Subcutaneous abdominal adipose tissue (tissue), 5 donors: Measurements from ENCODE around the gene TPPP2.
"Not testable (repeated sequence)": the region's sequence is repeated elsewhere in the genome, so short reads cannot be mapped to it uniquely, and the experiment has no call there.

ENCODE experiments used
- H3K27ac ChIP-seq: one replicate; pipeline ENCODE4 v1.7.0; 2013; ENCODE audit warnings: low read depth, mild to moderate bottlenecking, inconsistent platforms, low read length, moderate library complexity
- H3K27me3 ChIP-seq, 5 donors: one replicate each; pipeline ENCODE4 v1.7.0; 2013; ENCODE audit warnings: low read length in 5 of 5, inconsistent platforms in 1 of 5; ENCODE audit not compliant: control insufficient read depth in 5 of 5, insufficient read depth in 4 of 5
- H3K36me3 ChIP-seq, 5 donors: one replicate each; pipeline ENCODE4 v1.7.0; 2013; ENCODE audit warnings: low read length in 5 of 5; ENCODE audit not compliant: control insufficient read depth in 5 of 5, insufficient read depth in 5 of 5
- H3K4me1 ChIP-seq, 5 donors: one replicate each; pipeline ENCODE4 v1.7.0; 2013; ENCODE audit warnings: low read length in 5 of 5, mild to moderate bottlenecking in 3 of 5, moderate library complexity in 1 of 5; ENCODE audit not compliant: control insufficient read depth in 5 of 5, insufficient read depth in 5 of 5
- H3K4me3 ChIP-seq, 5 donors: one replicate each; pipeline ENCODE4 v1.7.0; 2013; ENCODE audit warnings: low read length in 5 of 5, low read depth in 1 of 5
- H3K9ac ChIP-seq, 5 donors: one replicate each; pipeline ENCODE4 v1.7.0; 2013; ENCODE audit warnings: low read length in 5 of 5, mild to moderate bottlenecking in 4 of 5, moderate library complexity in 3 of 5
- H3K9me3 ChIP-seq, 5 donors: one replicate each; pipeline ENCODE4 v1.7.0; 2013; ENCODE audit warnings: low read length in 5 of 5; ENCODE audit not compliant: control insufficient read depth in 5 of 5
- donor health status: healthy.
- donor health status: healthy.
- donor health status: healthy.
- donor health status: healthy.
- donor health status: healthy.

Gene TPPP2

GRCh38 chr14:20997115-20997514 is 32.9 kb upstream of the TPPP2 start:
- Histone ChIP-seq H3K36me3 (peaks cover 34 to 55% (median 51%) of the 10 kb centered on the region in 5 donors), H3K27ac (no peak overlapping the region), H3K9me3 (no peaks in the 10 kb centered on the region), H3K4me1 (peaks cover 2 to 9% (median 4%) of the 10 kb centered on the region in 5 donors), H3K9ac (no peak overlapping the region), H3K4me3 (no peak overlapping the region), H3K27me3 (no peaks in the 10 kb centered on the region)

- peaks cover 2 to 9% (median 4%) of the 10 kb centered on the region in 5 donors for H3K4me1 ChIP-seq
- H3K4me3 ChIP-seq = no peak overlapping the region
- H3K9ac ChIP-seq = no peak overlapping the region
- no peak overlapping the region for H3K27ac ChIP-seq
- H3K36me3 ChIP-seq = peaks cover 30 to 50% (median 46%) of the 10 kb centered on the region in 5 donors
- H3K9me3 ChIP-seq = no peaks in the 10 kb centered on the region
- H3K27me3 ChIP-seq = no peaks in the 10 kb centered on the region
Observed at GRCh38 chr14:20997564-20997963, 32.5 kb upstream of the TPPP2 start.

GRCh38 chr14:20998139-20998538 is 31.9 kb upstream of the TPPP2 start:
- Histone ChIP-seq H3K4me3 (no peak overlapping the region), H3K36me3 (peaks cover 25 to 44% (median 41%) of the 10 kb centered on the region in 5 donors), H3K4me1 (peaks cover 2 to 9% (median 4%) of the 10 kb centered on the region in 5 donors), H3K27me3 (no peaks in the 10 kb centered on the region), H3K9me3 (no peaks in the 10 kb centered on the region), H3K27ac (no peak overlapping the region), H3K9ac (no peak overlapping the region)

- Histone ChIP-seq H3K36me3 (peaks cover 25 to 38% (median 37%) of the 10 kb centered on the region in 5 donors), H3K27me3 (no peaks in the 10 kb centered on the region), H3K9me3 (no peaks in the 10 kb centered on the region), H3K9ac (no peak within 1 kb of the TSS), H3K27ac (peak within 1 kb of the TSS; percentile 23), H3K4me3 (no peak within 1 kb of the TSS), H3K4me1 (peaks cover 2 to 9% (median 4%) of the 10 kb centered on the region in 5 donors)
Observed at GRCh38 chr14:20998674-20999366, 31.2 kb upstream of the TPPP2 start, which contains the start of gene SLC39A2. SLC39A2 (plus strand) TSS chr14:20999293; CDS start chr14:20999447, 154 bp downstream.

- H3K9ac ChIP-seq = no peak overlapping the region
Observed at GRCh38 chr14:20999591-20999990, 30.4 kb upstream of the TPPP2 start.

GRCh38 chr14:21001218-21001617 is 28.8 kb upstream of the TPPP2 start:
- Histone ChIP-seq H3K9me3 (no peaks in the 10 kb centered on the region), H3K9ac (no peak overlapping the region), H3K4me3 (no peak overlapping the region), H3K4me1 (peaks cover 2 to 9% (median 4%) of the 10 kb centered on the region in 5 donors), H3K27ac (no peak overlapping the region), H3K36me3 (peaks cover 7 to 14% (median 13%) of the 10 kb centered on the region in 5 donors), H3K27me3 (no peaks in the 10 kb centered on the region)

More at GRCh38 chr14:20999591-20999990, 30.4 kb upstream of the TPPP2 start:
- no peak overlapping the region for H3K4me3 ChIP-seq
- H3K27me3 ChIP-seq = no peaks in the 10 kb centered on the region
- H3K36me3 ChIP-seq = peaks cover 18 to 31% (median 29%) of the 10 kb centered on the region in 5 donors
- H3K27ac ChIP-seq = no peak overlapping the region
- H3K4me1 ChIP-seq = peaks cover 2 to 9% (median 4%) of the 10 kb centered on the region in 5 donors
- no peaks in the 10 kb centered on the region for H3K9me3 ChIP-seq

- H3K27ac ChIP-seq = no peak overlapping the region
- no peaks in the 10 kb centered on the region for H3K36me3 ChIP-seq
- no peak overlapping the region for H3K9ac ChIP-seq
- no peak overlapping the region for H3K4me3 ChIP-seq
- no peaks in the 10 kb centered on the region for H3K27me3 ChIP-seq
- H3K9me3 ChIP-seq = no peaks in the 10 kb centered on the region
- H3K4me1 ChIP-seq = peaks cover 2 to 5% (median 4%) of the 10 kb centered on the region in 5 donors
Observed at GRCh38 chr14:21003788-21004346, 26.1 kb upstream of the TPPP2 start.

- not testable (repeated sequence) for H3K4me3 ChIP-seq, H3K9me3 ChIP-seq, H3K36me3 ChIP-seq, H3K27me3 ChIP-seq, H3K27ac ChIP-seq, H3K9ac ChIP-seq, H3K4me1 ChIP-seq
Observed at GRCh38 chr14:21009721-21010120, 20.3 kb upstream of the TPPP2 start.

- no peak overlapping the region for H3K9ac ChIP-seq
- H3K27ac ChIP-seq = no peak overlapping the region
- H3K36me3 ChIP-seq = peaks cover 0 to under 1% (median 0%) of the 10 kb centered on the region in 5 donors
- no peak overlapping the region for H3K4me3 ChIP-seq
- peaks cover 3 to 7% (median 4%) of the 10 kb centered on the region in 5 donors for H3K4me1 ChIP-seq
- H3K27me3 ChIP-seq = no peaks in the 10 kb centered on the region
- no peaks in the 10 kb centered on the region for H3K9me3 ChIP-seq
Observed at GRCh38 chr14:21011136-21011535, 18.9 kb upstream of the TPPP2 start.

- Histone ChIP-seq H3K27ac (no peak overlapping the region), H3K4me3 (no peak overlapping the region), H3K4me1 (peaks cover 3 to 7% (median 4%) of the 10 kb centered on the region in 5 donors), H3K9ac (no peak overlapping the region), H3K27me3 (no peaks in the 10 kb centered on the region), H3K9me3 (no peaks in the 10 kb centered on the region), H3K36me3 (peaks cover 5 to 36% (median 32%) of the 10 kb centered on the region in 5 donors)
Observed at GRCh38 chr14:21014761-21015190, 15.2 kb upstream of the TPPP2 start.
